HG02571 (cell line): ENCODE results near the gene ADAMTS8.

ENCODE experiments used
- ATAC-seq: cut with Tn5 transposase; IDR thresholded peaks from one replicate; pipeline ENCODE4 v1.9.1; 2021; ENCODE audit warnings: mild to moderate bottlenecking, moderate library complexity; ENCODE audit not compliant: unreplicated experiment

ADAMTS8 gene

GRCh38 chr11:130400781-130401483 is 27.5 kb downstream of the ADAMTS8 start:
- no peak for ATAC-seq

DNA sequence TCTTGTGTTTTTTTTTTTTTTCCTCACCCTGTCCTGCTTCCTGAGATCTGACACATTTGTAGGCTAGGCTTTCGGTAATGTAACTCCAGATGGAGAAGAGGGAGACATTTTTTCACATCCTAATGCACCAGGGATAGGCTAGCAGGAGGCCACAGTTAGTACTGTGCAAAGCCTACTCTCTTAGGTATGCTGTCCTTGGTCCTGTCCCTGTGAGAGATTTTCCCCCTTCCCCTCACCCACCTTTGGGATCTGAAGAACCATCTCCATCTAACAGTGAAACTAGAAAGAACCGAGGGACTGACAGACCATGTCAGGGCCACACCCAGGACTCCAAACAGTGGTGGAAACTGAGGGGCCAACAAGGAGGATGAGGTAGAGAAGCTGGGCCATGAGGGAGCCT is 29.2 kb downstream of the ADAMTS8 start:
- ATAC-seq: no peak

GRCh38 chr11:130397780-130398179 is 30.6 kb downstream of the ADAMTS8 start:
- no peak for ATAC-seq

- no peak for ATAC-seq
Measured at GRCh38 chr11:130396965-130397364, 31.4 kb downstream of the ADAMTS8 start.

GRCh38 chr11:130394615-130395014 is 33.8 kb downstream of the ADAMTS8 start:
- no peak for ATAC-seq

DNA sequence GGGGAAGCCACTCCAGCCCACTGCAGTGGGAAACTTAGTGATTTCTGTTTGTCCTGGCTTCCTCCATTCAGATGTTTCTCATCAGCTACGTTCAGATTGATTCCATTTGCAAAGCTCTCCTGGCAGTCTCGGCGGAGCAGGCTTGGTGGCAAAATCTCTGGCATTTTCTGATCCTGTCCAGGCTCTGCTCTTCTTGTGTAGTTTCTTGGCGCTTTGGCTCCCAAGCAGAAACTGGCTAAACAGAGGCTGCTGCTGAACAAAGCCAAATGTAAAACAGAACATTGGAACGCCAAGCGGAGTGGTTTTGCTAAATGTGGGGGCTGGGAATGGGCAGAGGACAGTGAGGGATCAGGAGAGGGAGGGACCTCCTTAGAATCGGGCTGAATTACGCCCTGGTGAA is 36.7 kb downstream of the ADAMTS8 start:
- no peak for ATAC-seq

DNA sequence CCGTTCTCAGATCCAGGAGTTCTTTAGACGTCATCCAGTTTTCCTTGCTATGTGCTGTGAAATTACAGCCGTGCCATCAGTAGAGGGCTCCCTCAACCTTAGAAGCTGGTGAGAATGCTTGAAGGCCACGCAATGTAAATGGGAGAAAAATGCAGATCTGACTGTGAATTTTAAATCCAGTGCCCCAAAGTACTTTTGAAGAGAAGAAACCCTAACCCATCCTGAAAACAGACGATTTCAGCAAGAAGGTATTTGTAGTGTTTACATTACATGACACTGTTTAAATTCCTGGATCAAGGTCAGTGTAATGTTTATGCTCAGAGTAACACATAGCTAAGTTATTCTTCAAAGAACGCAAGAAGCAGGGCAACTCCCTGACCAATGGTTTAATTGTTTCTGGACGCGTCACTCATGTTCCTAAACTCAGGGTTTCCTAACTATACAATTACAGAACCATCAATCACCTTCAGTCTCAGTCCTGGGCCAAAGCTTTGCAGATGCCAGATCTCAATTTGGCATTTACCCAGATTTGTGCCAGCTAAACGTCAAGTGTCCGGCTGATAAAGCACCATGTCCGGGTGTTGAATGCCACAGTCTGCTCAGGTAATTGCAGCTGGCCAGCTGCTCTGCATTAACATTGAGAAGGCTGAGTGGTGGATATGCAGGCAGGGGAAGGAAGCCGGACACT is 38.2 kb downstream of the ADAMTS8 start:
- ATAC-seq: no peak

- no peak for ATAC-seq
Measured at GRCh38 chr11:130389335-130389935, 39.0 kb downstream of the ADAMTS8 start.

GRCh38 chr11:130388607-130389205 is 39.7 kb downstream of the ADAMTS8 start:
- ATAC-seq: no peak

- ATAC-seq: no peak
Measured at GRCh38 chr11:130386056-130386455, 42.4 kb downstream of the ADAMTS8 start.

- ATAC-seq: no peak
Measured at GRCh38 chr11:130383344-130384211, 44.8 kb downstream of the ADAMTS8 start.

GRCh38 chr11:130381317-130381716 is 47.1 kb downstream of the ADAMTS8 start:
- ATAC-seq: no peak

GRCh38 chr11:130380778-130381177 is 47.6 kb downstream of the ADAMTS8 start:
- no peak for ATAC-seq

- no peak for ATAC-seq
Measured at GRCh38 chr11:130379276-130379675, 49.1 kb downstream of the ADAMTS8 start.

GRCh38 chr11:130370845-130371590 is 57.4 kb downstream of the ADAMTS8 start:
- no peak for ATAC-seq

- no peak for ATAC-seq
Measured at GRCh38 chr11:130369713-130370112, 58.7 kb downstream of the ADAMTS8 start.

GRCh38 chr11:130369141-130369691 is 59.2 kb downstream of the ADAMTS8 start:
- no peak for ATAC-seq

- ATAC-seq: no peak
Measured at GRCh38 chr11:130359419-130359818, 69.0 kb downstream of the ADAMTS8 start.

DNA sequence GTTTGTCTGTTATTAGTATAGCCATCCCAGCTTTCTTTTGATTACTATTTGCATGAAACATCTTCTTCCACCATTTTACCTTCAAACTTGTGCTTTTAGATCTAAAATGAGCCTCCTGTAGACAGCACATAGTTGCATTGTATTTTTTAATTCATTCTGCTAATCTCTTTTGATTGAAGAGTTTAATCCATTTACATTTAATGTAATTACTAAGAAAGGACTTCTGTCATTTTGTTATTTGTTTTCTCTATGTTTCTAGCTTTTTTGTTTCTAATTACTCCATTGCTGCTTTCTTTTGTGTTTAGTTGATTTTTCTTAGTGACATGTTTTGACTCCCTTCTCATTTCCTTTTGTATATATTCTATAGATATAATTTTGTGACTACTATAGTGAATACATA is 70.0 kb downstream of the ADAMTS8 start:
- no peak for ATAC-seq
